GM21381 (cell line): ENCODE results near the gene HBP1.

Experiments used
- ATAC-seq: cut with Tn5 transposase; IDR thresholded peaks from one replicate; pipeline ENCODE4 v1.9.1; 2021; ENCODE audit warnings: mild to moderate bottlenecking, moderate library complexity; ENCODE audit not compliant: unreplicated experiment

The HBP1 gene

DNA sequence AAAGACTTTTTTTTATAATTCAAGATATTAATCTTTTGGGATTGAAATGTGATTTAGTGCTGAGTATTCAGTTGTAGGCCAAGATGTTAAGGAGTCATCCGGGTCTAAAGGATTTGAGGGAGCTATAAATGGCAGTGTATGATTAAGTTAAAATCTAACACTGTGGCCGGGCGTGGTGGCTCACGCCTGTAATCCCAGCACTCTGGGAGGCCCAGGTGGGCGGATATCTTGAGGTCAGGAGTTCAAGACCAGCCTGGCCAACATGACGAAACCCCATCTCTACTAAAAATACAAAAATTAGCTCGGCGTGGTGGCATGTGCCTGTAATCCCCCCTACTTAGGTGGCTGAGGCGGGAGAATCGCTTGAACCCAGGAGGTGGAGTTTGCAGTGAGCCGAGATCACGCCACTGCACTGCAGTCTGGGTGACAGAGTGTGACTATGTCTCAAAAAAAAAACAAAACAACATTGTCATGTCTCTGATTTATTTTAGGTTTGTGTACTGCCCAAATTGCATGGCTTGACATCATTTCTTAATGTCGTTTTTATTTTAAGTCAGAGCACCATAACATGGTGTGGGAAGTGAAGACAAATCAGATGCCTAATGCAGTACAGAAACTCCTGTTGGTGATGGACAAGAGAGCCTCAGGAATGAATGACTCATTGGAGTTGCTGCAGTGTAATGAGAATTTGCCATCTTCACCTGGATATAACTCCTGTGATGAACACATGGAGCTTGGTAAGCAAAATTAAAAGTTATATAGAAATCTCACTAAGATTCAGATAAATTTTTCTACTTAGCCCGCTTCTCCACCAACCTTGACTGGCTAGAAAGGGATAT lies 10.7 kb downstream of the HBP1 start:
- no peak for ATAC-seq

DNA sequence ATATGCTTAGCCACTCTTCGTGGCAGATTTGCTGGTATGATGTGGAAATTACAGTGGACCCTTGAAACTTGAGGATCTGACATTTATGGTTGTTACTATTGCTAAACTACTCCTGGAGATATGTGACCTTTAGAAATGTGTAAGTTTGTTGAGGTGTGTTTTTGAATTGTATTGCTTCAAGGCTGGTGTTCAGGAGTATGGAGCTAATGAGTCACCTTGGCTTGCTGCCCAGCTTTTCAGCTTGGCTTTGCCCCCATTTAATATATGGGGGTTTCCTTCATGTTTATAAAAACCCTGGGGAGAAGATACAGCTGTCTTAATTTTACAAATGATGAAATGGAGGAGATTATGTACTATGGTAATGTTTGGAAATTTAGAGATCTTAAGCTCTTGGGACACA lies 11.6 kb downstream of the HBP1 start:
- no peak for ATAC-seq

DNA sequence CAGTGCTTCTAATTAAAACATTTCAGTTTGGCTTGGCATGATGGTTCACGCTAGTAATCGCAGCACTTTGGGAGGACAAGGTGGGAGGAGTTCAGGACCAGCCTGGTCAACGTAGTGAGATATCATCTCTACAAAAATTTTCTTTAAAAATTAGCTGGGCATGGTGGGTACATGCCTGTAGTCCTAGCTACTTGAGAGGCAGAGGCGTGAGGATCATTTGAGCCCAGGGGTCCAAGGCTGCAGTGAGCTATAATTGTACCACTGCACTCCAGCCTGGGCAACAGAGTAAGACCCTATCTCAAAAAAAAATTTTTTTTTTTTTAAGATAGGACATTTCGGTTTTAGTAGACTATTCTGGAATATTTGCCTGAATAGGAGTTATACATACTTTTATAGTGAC lies 12.4 kb downstream of the HBP1 start:
- ATAC-seq: no peak

DNA sequence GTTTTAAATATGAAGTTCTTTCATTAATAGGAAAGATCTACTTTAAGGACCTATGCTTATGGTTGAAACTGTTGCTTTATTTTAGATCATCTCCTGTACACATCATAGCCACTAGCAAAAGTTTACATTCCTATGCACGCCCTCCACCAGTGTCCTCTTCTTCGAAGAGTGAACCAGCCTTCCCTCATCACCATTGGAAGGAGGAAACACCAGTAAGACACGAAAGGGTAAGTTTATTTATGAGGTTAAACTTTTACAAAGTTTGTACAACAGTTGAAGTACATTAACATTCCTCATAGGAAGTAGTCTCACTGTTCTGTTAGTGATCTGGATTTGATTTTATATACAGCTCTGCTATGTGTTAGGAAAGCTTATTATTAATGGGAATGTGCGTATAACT lies 16.9 kb downstream of the HBP1 start:
- no peak for ATAC-seq

DNA sequence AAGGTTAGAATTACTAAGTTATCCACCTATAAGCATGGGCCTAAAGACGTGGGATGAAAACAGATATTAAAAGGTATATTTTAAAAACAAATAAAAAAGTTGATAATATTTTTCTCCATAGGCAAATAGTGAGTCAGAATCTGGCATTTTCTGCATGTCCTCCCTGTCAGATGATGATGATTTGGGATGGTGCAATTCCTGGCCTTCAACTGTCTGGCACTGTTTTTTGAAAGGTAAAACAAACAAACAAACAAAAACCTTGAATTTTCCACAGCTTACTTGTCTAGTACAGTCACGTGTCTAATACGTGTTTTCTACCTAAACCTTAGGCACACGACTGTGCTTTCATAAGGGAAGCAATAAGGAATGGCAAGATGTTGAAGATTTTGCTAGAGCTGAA lies 17.4 kb downstream of the HBP1 start:
- ATAC-seq: no peak

DNA sequence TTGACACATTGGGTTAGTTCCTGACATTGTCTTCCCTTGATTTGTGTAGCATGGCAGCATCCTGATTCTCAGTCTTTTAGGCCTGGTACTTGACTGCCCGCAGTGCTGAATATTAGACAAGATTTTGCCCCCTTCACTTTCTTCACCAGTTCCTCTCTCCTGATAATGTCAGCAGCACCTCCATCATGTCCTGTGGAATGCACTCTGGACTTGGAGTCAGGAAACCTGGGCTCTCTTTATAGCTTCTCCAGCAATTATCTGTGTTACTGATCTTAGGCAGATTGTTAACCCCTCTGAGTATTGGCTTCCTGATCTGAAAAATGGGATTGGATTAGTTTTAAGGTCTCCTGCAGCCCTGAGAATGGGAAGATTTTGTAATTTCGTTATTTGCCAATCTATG lies 19.0 kb downstream of the HBP1 start:
- no peak for ATAC-seq

DNA sequence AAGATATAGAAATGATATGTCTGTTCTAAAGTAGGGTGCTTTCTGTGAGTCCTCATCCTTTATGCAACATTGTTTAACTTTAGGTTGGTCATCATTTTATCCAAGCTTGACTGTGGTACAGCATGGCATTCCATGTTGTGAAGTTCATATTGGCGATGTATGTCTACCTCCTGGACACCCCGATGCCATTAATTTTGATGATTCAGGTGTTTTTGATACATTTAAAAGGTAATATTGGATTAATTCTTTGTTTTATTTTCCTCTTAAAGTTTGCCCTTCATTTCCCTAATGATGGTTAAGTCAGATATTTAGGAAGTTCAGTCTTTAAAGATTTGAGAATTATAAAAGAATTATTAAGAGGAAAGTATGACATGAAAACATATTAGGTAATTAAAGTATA lies 21.3 kb downstream of the HBP1 start:
- no peak for ATAC-seq

DNA sequence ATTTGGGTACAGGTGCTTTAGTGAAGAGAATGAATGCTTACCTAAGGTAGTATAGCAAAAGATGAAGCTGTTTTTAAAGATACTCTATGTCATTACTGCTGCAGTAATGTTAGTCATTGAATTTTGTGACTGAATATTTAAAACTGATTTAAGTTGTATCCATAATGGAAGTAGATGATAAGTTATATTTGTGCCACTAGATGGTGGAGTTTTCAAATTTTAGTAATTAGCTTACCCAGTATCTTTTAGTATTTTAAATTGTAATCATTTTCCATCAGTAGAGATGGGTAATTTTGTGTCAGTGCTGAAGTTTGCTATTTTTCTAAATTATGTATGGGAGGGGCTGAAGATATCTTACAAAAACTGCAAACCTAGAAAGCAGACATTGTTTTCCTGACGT lies 25.2 kb downstream of the HBP1 start:
- ATAC-seq: no peak

DNA sequence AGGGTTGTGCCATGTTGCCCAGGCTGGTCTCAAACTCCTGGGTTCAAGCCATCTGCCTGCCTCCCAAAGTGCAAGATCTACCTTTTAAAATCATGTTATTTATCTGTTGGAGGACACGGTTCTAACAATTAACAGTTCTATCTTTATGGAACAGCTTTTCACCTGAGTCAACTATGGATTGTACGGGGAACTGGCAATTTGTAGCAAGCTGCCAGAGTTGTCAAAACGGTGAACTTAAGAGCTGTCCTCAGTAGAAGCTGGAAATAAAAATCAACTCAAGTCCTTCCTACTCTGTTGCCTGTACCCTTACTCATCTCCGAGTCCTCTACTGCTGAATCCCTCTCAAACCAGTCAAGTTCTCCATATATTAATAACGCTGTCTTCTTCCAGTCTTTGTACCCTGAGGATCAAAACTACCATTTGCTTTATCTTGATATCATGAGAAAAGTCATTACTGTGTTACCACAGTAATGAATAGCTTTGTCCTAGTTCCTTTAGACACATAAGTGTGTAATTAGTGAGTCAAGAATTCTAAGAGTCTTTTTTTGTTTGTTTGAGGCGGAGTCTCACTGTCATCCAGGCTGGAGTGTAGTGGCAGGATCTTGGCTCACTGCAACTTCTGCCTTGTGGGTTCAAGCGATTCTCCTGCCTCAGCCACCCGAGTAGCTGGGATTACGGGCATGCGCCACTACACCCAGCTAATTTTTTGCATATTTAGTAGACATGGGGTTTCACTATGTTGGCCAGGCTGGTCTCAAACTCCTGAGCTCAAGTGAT lies 28.2 kb downstream of the HBP1 start:
- ATAC-seq: no peak

DNA sequence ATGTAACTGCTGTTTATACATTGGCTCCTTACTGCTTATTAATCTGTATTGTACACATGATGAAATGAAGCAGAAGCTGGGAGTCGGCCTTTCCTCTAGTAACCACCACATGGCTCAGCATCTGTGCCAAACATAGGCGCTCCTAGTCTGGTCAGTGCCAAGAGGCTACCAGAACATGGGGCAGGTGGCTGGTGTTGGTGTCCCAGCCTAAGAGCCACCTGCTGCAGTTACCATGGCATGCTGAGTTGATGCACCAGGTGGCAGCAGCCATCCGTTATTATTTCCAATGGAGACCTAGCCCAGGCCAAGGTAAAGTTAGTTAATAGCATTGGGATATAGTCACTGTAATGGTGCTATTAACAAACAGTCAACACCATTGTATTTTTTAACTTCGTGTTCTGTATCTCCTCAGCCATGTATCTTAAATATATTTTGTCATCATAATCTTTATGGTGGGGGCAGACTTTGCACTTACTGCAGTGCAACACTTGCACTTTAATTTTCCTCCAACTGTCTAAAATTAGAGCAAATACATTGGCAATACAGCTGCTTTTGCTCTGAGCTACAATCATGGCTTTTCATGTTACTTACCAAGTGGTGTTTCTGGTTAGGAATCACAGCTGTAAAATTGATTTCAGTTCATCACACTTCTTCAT lies 33.1 kb downstream of the HBP1 start:
- peak; percentile 51 for ATAC-seq

DNA sequence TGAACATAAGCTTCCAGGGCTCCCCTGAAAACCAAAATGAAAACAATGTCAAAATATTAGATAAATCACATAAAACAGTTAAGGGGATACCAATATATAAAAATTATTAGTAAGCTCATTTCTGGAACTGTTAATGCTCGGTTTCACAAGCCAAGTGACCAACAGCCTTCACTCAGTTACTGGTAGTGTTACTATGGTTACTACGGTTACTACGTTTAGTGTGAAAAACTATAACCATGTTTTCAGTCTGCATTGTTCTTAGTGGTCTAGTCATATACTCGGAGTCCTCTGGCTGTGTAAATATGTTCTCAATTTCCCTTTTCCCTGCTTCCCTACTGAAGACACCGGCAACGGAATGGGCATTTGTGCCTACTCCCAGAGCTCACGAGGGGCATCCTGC lies 34.8 kb downstream of the HBP1 start:
- ATAC-seq: no peak

DNA sequence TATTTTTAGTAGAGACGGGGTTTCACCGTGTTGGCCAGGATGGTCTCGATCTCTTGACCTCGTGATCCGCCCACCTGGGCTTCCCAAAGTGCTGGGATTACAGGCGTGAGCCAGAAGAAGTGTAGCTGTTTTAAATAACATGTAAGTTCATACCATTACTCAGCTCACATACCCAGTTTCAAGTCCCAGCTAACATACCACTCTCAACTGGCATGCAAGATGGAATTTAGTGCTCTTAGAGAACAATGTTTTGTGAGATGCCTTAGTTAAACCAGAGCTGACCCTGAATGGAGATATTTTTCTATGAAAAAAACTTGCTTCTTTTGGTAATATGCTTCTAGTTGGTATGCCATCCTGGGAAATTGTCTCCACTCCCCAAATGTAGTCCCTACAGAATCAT lies 37.3 kb downstream of the HBP1 start:
- ATAC-seq: no peak

DNA sequence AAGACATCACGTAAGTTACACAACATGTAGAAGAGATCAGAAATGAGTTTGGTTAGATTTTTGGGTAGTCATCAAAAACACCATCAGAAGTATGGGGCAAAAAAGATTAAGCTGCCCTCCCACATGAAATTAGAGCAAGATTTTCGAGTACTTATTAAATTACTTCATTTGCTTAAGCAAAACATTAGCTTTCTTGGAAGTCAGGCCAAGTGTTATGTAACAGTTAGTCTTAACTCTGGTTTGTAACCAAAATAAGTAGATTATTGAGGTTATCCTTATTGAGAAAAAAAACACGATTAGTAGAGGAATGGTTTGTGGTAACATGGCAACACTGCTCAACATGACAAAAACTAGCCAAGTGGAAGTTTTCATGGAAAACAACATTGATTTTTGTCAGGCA lies 37.9 kb downstream of the HBP1 start:
- no peak for ATAC-seq

DNA sequence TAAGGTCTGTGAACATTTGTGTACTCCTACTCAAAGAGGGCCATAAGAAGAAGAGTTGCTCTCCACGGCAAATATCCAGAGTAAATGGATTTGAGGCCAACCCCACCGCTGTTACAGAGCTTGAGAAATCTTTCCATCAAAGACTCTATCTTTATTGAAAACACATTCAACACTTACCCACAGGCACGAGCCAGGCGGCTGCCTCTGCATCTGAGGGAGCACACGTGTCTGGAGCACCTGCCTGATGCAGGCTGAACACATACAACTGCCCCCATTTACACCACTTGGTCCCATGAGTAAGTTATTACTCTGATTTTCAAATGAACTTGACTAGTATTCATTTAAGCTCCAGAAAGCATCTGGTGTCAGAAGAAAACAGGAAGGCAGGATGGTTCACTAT lies 38.7 kb downstream of the HBP1 start:
- no peak for ATAC-seq

DNA sequence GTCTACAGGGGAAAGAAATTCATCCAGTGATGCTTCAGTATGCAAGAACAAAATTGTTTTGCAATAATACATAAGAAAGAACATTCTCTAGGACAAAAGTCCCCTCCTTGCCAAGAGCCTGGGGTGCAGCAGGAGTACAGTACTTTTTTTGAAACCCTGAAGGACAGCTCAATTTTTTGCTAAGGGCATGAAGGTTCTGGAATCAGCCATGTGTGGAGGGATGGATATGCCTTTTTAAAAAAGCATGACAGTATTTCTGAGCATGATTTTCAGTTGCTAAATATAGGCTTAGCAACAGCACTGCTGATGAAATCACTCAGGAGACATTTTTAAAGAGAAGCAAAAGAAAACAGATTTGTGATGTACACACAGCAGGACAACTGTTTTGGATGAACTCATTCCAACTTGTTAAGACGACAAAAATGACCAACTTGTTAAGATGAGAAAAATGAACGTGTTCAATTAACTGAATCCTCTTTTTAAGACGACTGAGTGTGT lies 39.3 kb downstream of the HBP1 start:
- no peak for ATAC-seq

DNA sequence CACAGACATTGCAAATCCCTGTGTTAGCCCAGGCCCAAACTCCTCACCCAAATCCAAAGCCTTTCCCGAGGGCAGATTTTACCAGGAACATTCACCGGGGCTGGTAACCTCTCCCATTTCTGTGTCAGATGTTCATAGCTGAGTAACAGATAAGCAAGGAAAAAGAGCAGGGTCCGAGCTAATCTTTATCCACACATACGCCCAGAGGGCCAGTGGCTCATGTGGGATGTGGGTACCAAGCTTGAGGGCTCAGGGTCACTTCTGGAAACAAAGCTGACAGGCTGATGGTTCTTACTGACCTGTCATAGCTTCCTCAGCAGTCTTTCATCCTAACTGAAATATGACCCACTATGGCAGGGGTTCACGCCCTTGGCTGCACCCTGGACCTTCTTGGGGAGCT lies 39.8 kb downstream of the HBP1 start:
- no peak for ATAC-seq

DNA sequence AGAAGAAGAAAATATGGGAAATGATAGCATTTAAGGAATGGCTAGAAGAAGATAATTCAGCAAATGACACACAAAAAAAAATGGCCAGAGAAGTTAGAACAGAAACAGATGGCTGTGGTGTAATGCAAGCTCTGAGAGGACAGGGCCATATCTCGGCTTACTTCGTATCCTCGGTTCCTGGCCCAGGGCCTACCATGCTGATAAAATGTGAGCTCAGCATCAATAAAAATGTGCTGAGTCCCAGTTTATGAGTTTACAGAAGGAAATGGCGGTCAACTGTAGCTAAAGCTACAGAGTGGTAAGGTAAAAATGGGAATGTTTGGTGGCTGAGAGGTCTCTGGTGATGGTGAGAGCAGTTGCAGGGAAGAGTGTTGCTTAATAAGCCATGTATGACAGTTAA lies 40.8 kb downstream of the HBP1 start:
- no peak for ATAC-seq

DNA sequence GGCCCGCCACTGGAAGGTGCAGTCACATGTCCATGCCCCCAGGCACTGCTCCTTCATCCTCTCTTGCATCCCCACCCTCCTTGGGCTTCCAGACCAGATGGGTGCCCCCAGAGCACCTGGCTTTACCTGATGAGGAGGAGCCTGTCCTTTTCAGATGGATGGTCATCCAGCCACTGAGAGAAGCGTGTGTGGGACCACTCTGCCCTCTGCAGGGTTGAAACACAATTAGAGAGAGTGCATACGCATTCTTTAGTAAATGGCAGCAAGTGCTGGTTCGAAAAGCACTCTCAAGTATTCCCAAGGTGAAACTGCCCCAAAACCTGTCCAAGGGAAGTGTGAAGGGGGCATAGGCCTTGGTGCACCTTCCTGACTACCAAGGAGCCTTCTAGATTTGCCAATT lies 41.6 kb downstream of the HBP1 start:
- no peak for ATAC-seq

DNA sequence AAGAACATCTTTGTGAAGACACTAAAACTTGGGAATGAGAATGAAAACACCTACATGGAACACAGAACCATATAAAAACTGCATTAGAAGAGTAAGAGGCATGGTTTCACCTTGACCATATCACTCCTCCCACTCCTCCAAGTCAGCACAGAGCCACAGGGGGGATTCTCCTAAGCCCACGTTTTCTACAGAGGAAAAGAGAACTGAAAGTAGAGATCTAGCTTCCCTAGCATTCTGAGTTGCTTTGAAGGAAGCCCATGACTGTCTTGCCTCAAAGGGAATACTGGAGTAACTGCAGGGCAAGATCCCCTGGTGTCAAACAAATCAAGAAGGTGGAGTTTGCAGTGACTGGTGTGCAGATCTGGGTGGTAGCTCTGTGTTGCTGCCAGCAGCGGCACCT lies 43.9 kb downstream of the HBP1 start:
- ATAC-seq: no peak

DNA sequence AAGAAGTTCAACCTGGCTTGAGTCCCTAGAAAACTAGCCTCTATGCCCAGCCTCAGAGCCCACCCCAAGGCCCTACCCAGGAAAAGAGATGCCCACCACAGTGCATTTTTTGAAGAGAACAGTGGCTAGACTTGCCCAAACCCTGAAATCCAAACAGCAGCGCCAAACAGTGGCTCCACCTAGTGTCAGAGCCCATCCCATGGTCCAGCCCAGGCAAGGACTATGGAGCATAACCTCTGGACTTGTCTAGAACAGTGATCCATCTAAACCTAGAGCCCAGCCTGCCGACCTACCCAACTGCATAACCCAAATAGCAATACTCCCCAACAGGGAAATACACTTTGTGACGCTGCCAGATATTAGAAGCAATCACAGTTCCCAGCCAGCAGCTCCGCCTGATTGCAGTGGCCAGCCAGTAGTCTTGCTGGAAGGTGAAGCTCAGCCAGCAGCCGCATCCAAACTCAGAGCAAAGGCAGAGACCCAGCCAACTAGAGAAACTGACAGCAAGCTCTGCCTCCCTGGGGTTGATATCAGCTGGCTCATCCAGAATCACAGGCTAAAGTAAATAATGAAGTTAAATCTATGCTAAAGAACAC lies 44.5 kb downstream of the HBP1 start:
- no peak for ATAC-seq

DNA sequence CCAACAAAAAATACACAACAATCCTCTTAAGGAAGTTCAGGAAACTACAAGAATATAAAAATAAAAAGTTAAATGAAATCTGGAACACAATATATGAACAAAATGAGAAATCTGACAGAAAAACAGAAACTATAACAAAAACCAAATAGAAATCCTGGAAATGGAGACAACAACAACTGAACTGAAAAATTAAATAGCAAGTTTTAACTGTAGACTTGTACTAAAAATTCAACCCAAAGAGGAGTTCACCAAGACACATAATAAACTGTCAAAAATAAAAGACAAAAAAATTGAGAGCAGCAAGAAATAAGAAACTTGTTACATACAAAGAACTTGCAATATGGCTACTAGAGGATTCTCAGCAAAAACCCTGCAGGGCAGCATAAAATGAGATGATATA lies 45.1 kb downstream of the HBP1 start:
- no peak for ATAC-seq
